ENCODE results near the gene COL11A1. TPM values are rescaled to one million over a fixed set of nuclear protein-coding genes. Genes with fewer than 3 reads are reported as not detected.

COL11A1 gene
- total and polyA plus RNA-seq, 2 donors, result 2.7 to 76.5 TPM

GRCh38 chr1:102872097-102872496 lies 236.2 kb downstream of the COL11A1 start:
- Histone ChIP-seq H3K4me3 (ENCODE audit: low read depth, low read length) (no peak overlapping the region), H3K27ac (ENCODE audit: low read depth) (no peak overlapping the region), H3K36me3 (ENCODE audit: insufficient read depth) (no peaks in the 10 kb centered on the region), H3K4me1 (ENCODE audit: insufficient read depth) (no peaks in the 10 kb centered on the region)
- 87% methylated on average over 4 of the region's 4 CpGs for WGBS
- no peak for DNase-seq (ENCODE audit: extremely low spot score)

DNA sequence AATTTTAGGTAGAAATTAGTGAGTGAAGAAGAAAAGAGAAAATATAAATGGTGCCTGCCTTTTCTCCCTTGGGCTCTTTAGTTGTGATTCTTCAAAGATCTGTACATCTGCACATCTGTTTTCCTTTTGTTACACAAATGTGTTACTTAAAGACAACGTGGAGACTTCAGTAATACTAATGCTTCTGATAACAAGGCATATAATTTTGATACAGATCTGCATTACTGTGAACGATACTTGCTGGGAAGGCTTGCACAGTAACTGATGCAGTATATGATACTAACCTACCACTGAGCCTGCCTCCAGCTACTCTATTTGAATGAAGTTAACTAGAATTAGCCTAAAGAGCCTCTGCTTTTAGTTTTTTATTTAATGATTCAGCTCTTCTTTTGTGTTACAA lies 244.6 kb downstream of the COL11A1 start:
- no peak for DNase-seq (ENCODE audit: extremely low spot score)
- Histone ChIP-seq H3K4me3 (ENCODE audit: low read depth, low read length) (no peak overlapping the region), H3K36me3 (ENCODE audit: insufficient read depth) (no peaks in the 10 kb centered on the region), H3K27ac (ENCODE audit: low read depth) (no peak overlapping the region), H3K4me1 (ENCODE audit: insufficient read depth) (no peaks in the 10 kb centered on the region)
- 35% methylated on average over 2 of the region's 2 CpGs for WGBS

GRCh38 chr1:102861247-102861646 lies 247.1 kb downstream of the COL11A1 start:
- Histone ChIP-seq H3K4me3 (ENCODE audit: low read depth, low read length) (no peak overlapping the region), H3K27ac (ENCODE audit: low read depth) (no peak overlapping the region), H3K4me1 (ENCODE audit: insufficient read depth) (no peaks in the 10 kb centered on the region), H3K36me3 (ENCODE audit: insufficient read depth) (no peaks in the 10 kb centered on the region)
- no peak for DNase-seq (ENCODE audit: extremely low spot score)
- 47% methylated on average over 3 of the region's 3 CpGs for WGBS

GRCh38 chr1:102858695-102859094 lies 249.6 kb downstream of the COL11A1 start:
- Histone ChIP-seq H3K4me1 (ENCODE audit: insufficient read depth) (no peaks in the 10 kb centered on the region), H3K27ac (ENCODE audit: low read depth) (no peak overlapping the region), H3K4me3 (ENCODE audit: low read depth, low read length) (no peak overlapping the region), H3K36me3 (ENCODE audit: insufficient read depth) (no peaks in the 10 kb centered on the region)
- no peak for DNase-seq (ENCODE audit: extremely low spot score)

DNA sequence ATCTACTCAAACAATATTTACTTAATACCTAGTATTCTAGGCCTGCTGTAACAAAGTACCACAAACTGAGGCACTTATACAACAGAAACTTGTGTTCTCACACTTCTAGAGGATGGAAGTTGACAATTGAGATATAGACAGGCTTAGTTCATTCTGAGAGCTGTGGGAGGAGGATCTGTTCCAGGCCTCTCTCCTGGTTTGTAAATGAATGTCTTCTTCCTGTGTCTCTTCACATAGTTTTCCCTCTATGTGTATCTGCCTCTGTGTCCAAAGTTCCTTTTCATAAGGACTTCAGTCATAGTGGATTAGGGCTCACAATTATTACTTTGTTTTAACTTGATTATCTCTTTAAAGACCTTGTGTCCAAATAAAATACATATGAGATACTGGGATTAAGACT lies 251.1 kb downstream of the COL11A1 start:
- no peak overlapping the region for H3K27ac ChIP-seq (ENCODE audit: low read depth)
- H3K36me3 ChIP-seq (ENCODE audit: insufficient read depth), result no peaks in the 10 kb centered on the region
- no peak for DNase-seq (ENCODE audit: extremely low spot score)
- no peak overlapping the region for H3K4me3 ChIP-seq (ENCODE audit: low read depth, low read length)
- H3K4me1 ChIP-seq (ENCODE audit: insufficient read depth), result no peaks in the 10 kb centered on the region

DNA sequence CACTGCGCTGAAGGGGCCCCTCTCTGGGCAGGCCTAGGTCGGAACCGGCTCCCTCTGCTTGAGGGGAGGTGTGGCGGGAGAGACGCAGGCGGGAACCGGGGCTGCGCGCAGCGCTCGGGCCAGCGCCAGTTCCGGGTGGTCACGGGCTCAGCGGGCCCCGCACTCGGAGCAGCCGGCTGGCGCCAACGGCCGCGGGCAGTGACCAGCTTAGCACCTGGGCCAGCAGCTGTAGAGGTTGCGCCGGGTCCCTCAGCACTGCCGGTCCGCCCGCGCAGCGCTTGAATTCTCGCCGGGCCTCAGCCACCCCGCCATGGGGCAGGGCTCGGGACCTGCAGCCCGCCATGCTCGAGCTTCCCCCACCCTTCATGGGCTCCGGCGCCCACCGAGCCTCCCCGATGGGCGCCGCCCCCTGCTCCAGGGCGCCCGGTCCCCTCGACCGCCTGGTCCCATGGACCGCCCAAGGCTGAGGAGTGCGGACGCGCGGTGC lies 254.6 kb downstream of the COL11A1 start:
- WGBS, result 96% methylated on average over 50 of the region's 50 CpGs
- no peak for DNase-seq (ENCODE audit: extremely low spot score)
- H3K4me3 ChIP-seq (ENCODE audit: low read depth, low read length), result no peak overlapping the region
- no peaks in the 10 kb centered on the region for H3K36me3 ChIP-seq (ENCODE audit: insufficient read depth)
- H3K4me1 ChIP-seq (ENCODE audit: insufficient read depth), result no peaks in the 10 kb centered on the region
- no peak overlapping the region for H3K27ac ChIP-seq (ENCODE audit: low read depth)

- Histone ChIP-seq H3K36me3 (ENCODE audit: insufficient read depth) (no peaks in the 10 kb centered on the region), H3K4me3 (ENCODE audit: low read depth, low read length) (no peak overlapping the region), H3K27ac (ENCODE audit: low read depth) (no peak overlapping the region), H3K4me1 (ENCODE audit: insufficient read depth) (no peaks in the 10 kb centered on the region)
- no peak for DNase-seq (ENCODE audit: extremely low spot score)
Measured at GRCh38 chr1:102853136-102853535, 255.2 kb downstream of the COL11A1 start.

- Histone ChIP-seq H3K4me3 (ENCODE audit: low read depth, low read length) (no peak overlapping the region), H3K4me1 (ENCODE audit: insufficient read depth) (no peaks in the 10 kb centered on the region), H3K36me3 (ENCODE audit: insufficient read depth) (no peaks in the 10 kb centered on the region), H3K27ac (ENCODE audit: low read depth) (no peak overlapping the region)
- no peak for DNase-seq (ENCODE audit: extremely low spot score)
- 59% methylated on average over 2 of the region's 2 CpGs for WGBS
Measured at GRCh38 chr1:102852613-102853012, 255.7 kb downstream of the COL11A1 start.

GRCh38 chr1:102851616-102852015 lies 256.7 kb downstream of the COL11A1 start:
- Histone ChIP-seq H3K4me1 (ENCODE audit: insufficient read depth) (no peaks in the 10 kb centered on the region), H3K36me3 (ENCODE audit: insufficient read depth) (no peaks in the 10 kb centered on the region), H3K27ac (ENCODE audit: low read depth) (no peak overlapping the region), H3K4me3 (ENCODE audit: low read depth, low read length) (no peak overlapping the region)
- no peak for DNase-seq (ENCODE audit: extremely low spot score)
- 82% methylated on average over 3 of the region's 3 CpGs for WGBS

DNA sequence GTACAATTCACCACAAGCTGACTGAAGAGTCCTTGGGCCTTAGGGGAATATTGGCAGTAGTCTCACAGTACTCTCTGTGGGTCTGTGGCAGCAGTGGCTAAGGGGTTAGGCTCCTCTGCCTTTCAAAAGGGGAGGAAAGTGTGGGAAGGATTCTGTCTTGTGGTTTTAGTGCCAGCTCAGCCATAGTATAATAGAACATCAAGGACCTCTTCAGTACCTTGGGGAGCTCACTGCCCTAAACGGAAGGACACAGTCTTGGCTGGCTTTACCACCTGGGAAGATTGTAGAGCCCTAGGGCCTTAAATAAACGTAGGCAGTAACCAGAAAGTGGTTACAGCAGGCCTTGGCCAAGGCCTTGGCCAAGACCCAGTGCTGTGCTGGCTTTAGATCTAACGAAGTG lies 265.7 kb downstream of the COL11A1 start:
- H3K36me3 ChIP-seq (ENCODE audit: insufficient read depth), result no peaks in the 10 kb centered on the region
- 51% methylated on average over 3 of the region's 3 CpGs for WGBS
- no peak overlapping the region for H3K27ac ChIP-seq (ENCODE audit: low read depth)
- DNase-seq (ENCODE audit: extremely low spot score), result no peak
- no peaks in the 10 kb centered on the region for H3K4me1 ChIP-seq (ENCODE audit: insufficient read depth)
- no peak overlapping the region for H3K4me3 ChIP-seq (ENCODE audit: low read depth, low read length)

- no peak for DNase-seq (ENCODE audit: extremely low spot score)
- 77% methylated on average over 5 of the region's 5 CpGs for WGBS
- no peak overlapping the region for H3K4me3 ChIP-seq (ENCODE audit: low read depth, low read length)
- no peak overlapping the region for H3K27ac ChIP-seq (ENCODE audit: low read depth)
- H3K4me1 ChIP-seq (ENCODE audit: insufficient read depth), result no peaks in the 10 kb centered on the region
- H3K36me3 ChIP-seq (ENCODE audit: insufficient read depth), result no peaks in the 10 kb centered on the region
Measured at GRCh38 chr1:102840741-102841140, 267.6 kb downstream of the COL11A1 start.

- H3K4me3 ChIP-seq (ENCODE audit: low read depth, low read length), result no peak overlapping the region
- 78% methylated on average over 4 of the region's 4 CpGs for WGBS
- no peak overlapping the region for H3K27ac ChIP-seq (ENCODE audit: low read depth)
- no peaks in the 10 kb centered on the region for H3K36me3 ChIP-seq (ENCODE audit: insufficient read depth)
- DNase-seq (ENCODE audit: extremely low spot score), result no peak
- H3K4me1 ChIP-seq (ENCODE audit: insufficient read depth), result no peaks in the 10 kb centered on the region
Measured at GRCh38 chr1:102838016-102838415, 270.3 kb downstream of the COL11A1 start.

DNA sequence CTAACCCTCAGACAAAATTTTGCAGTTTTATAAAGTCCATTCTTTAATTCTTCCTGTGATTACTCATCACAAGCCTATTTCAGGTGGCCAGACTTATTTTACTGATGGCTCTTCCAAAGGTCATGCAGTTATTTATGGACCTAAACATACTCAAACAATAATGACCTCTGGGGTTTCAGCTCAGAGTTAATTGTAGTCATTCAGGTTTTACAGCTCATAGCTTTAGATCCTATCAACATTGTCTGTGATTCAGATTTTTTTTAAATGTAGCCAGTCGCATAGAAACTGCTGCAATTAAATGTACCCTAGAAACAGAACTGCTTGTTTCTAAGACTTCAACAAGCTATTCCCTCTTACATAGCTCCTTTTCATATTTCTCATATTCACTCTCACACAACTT lies 270.8 kb downstream of the COL11A1 start:
- peak; percentile 48 for DNase-seq (ENCODE audit: extremely low spot score)
- Histone ChIP-seq H3K27ac (ENCODE audit: low read depth) (no peak overlapping the region), H3K4me3 (ENCODE audit: low read depth, low read length) (no peak overlapping the region), H3K36me3 (ENCODE audit: insufficient read depth) (no peaks in the 10 kb centered on the region), H3K4me1 (ENCODE audit: insufficient read depth) (no peaks in the 10 kb centered on the region)
- WGBS, result 40% methylated on average over 1 of the region's 1 CpG

DNA sequence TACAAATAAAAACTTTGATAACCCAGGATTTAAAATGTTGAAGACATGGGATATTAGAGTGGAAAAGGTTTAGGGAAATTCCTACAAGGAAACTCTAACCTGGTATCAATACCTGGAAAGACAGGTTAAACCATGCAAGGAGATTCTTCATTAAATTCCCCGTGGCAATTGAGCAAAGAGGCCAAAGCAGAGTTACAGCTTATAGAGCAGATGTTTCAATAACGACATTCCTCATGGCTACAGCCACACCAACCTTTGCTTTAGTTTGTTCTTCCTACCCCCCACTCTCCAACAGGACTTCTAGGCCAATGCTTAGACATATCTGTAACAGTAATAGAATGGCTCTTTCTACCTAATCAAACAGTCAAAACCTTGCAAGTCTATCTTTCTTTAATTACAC lies 271.3 kb downstream of the COL11A1 start:
- 58% methylated on average over 2 of the region's 2 CpGs for WGBS
- DNase-seq (ENCODE audit: extremely low spot score), result no peak
- Histone ChIP-seq H3K4me3 (ENCODE audit: low read depth, low read length) (no peak overlapping the region), H3K4me1 (ENCODE audit: insufficient read depth) (no peaks in the 10 kb centered on the region), H3K27ac (ENCODE audit: low read depth) (no peak overlapping the region), H3K36me3 (ENCODE audit: insufficient read depth) (no peaks in the 10 kb centered on the region)

- no peak for DNase-seq (ENCODE audit: extremely low spot score)
- H3K36me3 ChIP-seq (ENCODE audit: insufficient read depth), result no peaks in the 10 kb centered on the region
- H3K27ac ChIP-seq (ENCODE audit: low read depth), result no peak overlapping the region
- WGBS, result 88% methylated on average over 1 of the region's 1 CpG
- H3K4me1 ChIP-seq (ENCODE audit: insufficient read depth), result no peaks in the 10 kb centered on the region
- no peak overlapping the region for H3K4me3 ChIP-seq (ENCODE audit: low read depth, low read length)
Measured at GRCh38 chr1:102834688-102835320, 273.5 kb downstream of the COL11A1 start.
